HG02759 (cell line): ENCODE data around the gene HGFAC.

ENCODE experiments used
- ATAC-seq: cut with Tn5 transposase; IDR thresholded peaks from one replicate; pipeline ENCODE4 v1.9.1; 2021; ENCODE audit warnings: mild to moderate bottlenecking, moderate library complexity; ENCODE audit not compliant: unreplicated experiment

The HGFAC gene

GRCh38 chr4:3441501-3442459 is at the start of gene HGFAC:
TSS of gene HGFAC (plus strand) at chr4:3441968. CDS start at chr4:3442002, 34 bp downstream.
- ATAC-seq = no peak

- ATAC-seq = no peak
These were observed 49.4 kb upstream of the HGFAC start for GRCh38 chr4:3392321-3392720.

DNA sequence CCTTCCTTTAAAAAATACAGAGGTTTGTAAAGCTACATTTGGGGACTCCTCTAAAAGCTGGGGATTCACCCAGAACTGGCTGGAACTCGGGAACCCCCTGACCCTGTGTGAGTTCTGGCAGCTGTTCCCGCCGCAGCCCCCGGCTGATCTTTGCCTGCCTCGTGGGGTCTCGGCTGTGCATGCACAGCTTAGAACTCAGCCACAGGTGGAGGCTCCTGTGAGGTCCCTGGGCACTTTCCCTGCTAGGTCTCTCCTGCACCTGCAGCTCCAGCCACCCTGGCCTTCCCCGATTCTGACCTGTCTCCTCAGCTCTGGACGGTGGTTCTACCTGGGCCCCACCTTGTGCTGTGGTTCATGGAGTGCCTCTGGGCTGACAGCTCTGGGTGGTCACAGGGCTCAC is 48.6 kb upstream of the HGFAC start:
- no peak for ATAC-seq

DNA sequence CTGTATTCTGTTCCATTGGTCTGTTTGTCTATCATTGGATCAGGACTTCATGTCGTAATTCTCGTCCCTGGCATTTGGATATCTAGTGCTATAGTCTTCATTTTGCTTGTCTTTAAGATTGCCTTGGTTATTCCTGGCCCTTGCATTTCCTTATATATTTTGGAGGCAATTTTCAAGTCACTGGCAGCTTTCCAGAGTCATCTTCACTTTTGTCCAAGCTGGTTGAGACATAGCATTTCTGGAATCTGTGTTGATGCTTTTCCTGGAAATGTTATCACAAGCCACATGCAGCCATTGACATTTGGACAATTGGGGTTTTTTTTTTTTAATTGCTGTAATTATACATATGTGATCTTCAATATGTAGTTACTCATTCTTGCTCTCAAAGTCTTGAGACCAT is 45.2 kb upstream of the HGFAC start:
- no peak for ATAC-seq

DNA sequence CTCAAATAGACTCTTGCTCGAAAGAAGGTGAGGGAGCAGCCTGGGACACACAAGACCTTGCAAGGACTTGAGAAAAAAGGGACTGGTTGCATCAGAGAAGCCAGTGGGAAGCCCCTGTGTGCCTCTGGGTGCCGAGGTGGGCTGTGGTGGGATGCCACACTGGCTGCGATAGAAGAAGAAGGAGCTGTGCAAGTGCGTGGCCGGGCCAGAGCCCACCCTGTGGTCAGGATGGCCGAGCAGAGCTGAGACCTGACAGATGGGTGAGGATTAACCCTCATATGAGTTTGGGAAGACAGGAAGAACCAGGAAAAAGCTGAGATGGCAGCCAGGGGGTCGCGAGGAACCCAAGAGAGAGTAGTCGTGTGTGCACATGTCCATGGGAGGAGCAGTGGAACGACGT is 44.6 kb upstream of the HGFAC start:
- ATAC-seq = no peak

- no peak for ATAC-seq
These were observed 42.2 kb upstream of the HGFAC start for GRCh38 chr4:3399277-3400194.

DNA sequence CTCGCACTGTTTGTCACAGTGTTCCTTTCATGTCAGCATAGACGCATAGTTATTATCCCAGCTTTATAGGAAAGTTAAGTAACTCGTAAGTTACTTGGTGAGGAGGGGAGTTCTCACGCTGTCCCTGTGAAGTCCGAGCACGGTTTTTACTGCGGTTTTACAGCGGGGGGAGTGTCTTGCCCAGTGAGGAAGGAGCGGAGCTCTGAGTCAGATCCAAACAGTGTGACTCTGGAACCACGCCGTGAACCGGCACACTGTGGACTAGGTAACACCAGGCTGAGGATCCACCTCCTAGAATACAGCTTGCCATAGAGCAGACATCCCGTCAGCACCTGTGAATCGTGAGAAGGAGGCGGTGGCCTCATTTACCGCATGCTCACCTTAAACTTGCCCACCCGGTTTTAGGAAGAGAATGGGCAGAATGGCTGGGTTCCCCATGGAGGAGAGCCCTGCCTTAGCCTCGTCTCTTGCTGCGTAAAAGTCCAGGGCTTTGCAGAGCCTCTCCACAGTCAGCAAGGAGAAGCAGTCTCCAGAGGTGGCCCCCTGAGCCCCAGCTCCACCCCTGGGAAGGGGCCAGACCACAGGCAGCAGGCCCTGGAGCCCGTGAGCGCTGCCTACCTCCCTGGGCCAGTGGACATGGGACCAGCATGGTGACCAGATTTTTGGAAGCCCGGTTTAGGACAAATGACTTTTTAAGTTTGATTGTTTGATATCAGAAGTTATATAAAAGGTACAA is 40.2 kb upstream of the HGFAC start:
- ATAC-seq = no peak

DNA sequence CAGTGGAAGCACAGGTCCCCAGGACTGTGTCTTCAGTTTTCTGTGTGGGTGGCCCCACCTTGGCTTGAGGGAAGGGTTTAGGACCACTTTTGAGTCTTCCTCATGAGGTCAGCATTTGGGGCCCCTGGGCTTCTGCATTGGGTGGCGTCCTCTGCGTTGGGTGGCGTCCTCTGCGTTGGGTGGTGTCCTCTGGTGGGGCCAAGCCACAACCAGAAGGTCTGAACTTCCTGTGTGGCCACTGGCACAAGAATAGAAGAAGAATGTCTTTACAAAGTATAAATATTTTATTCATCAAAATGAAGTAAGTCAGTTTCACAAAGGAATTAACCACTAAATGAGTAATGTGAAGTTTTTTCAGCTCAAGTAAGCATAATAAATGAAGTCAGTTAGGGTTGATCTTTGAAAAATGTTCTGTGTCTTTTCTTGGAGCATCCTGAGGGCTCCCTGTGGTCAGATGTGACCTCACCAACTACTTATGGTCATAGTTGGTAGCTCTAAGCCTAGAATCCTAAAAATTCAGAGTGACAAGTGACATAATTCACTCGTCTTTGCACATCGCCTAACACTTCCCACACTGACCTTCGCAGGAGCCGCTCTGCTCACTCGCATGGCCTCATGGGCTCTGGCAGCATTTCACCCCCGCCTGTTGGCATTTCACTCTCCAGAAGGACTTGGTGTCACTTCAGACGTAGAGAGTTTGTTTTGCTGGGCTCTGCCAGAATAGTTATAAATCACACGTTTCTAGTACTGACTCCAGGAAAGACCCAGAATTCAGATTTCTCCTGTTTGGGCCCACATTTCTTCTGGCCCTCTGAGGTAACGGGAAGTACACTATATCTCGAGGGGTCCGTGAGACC is 39.0 kb upstream of the HGFAC start:
- ATAC-seq = no peak

GRCh38 chr4:3403348-3403906 is 38.3 kb upstream of the HGFAC start:
- ATAC-seq = no peak

- ATAC-seq = no peak
These were observed 37.2 kb upstream of the HGFAC start for GRCh38 chr4:3404546-3404945.

DNA sequence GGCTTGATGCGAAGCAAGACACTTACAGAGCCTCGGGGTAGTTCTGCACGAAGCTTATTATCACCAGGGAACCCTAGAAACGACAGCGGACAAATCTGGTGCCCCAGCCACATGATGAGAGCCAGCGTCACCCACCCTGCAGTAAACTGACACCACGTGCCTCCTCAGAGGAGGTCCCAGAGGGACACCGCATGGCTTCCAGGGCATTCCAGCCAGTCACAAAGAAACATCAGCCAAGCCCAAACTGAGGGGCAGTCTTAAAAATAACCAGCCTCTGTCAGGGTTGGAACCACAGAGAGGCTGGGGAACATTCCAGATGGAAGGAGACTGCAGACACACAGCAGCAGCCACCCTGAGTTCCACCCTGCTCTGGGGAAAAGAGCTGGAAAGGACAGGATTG is 36.6 kb upstream of the HGFAC start:
- no peak for ATAC-seq

- ATAC-seq = no peak
These were observed 35.7 kb upstream of the HGFAC start for GRCh38 chr4:3406021-3406420.

DNA sequence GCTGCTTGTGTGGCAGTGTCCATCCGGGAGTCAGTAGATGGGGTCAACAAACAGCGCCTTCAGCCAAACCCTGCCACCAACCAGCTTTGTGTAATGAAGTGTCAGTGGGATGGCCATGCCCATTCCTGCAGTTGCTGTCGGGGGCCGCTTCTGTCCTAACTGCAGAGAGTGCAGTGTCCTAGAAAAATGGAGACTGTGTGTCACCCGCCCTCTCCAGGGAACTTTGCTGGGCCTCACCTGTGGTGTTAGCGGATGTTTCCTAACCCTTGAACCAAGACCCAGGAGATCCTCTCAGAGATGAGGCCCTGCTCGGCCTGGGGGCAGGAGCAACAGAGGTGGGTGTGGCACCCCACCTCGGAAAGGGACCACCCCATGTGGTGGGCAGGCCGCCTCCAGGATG is 35.3 kb upstream of the HGFAC start:
- ATAC-seq = no peak

DNA sequence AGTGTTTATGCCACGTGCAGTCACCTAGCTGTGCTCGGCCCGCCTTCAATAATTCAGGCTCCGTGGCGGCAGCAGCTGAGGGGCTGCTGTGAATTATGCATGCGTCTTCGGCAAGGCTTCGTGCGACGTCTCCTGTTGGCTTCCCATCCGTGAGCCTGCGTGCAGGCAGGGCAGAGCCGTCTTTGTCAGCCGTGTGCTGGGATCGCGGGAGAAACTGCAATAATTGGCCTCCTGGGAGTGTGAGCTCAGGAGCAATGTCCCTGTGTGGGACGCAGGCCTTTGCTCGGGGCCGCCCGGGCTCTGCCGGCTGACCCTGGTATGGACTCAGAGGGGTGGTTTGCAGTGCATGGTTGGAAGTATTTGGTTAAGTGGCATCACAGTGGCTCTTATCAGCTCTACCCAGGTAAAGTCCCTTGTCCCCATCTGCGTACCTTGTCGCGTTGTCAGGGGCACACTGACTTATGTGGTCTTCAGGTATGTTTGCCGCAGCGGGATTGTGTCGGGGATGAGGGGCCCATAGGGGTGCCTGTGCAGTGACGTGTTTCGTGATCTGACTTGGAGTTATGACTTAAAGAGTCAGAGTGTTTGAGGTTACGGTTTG is 34.5 kb upstream of the HGFAC start:
- ATAC-seq = no peak

DNA sequence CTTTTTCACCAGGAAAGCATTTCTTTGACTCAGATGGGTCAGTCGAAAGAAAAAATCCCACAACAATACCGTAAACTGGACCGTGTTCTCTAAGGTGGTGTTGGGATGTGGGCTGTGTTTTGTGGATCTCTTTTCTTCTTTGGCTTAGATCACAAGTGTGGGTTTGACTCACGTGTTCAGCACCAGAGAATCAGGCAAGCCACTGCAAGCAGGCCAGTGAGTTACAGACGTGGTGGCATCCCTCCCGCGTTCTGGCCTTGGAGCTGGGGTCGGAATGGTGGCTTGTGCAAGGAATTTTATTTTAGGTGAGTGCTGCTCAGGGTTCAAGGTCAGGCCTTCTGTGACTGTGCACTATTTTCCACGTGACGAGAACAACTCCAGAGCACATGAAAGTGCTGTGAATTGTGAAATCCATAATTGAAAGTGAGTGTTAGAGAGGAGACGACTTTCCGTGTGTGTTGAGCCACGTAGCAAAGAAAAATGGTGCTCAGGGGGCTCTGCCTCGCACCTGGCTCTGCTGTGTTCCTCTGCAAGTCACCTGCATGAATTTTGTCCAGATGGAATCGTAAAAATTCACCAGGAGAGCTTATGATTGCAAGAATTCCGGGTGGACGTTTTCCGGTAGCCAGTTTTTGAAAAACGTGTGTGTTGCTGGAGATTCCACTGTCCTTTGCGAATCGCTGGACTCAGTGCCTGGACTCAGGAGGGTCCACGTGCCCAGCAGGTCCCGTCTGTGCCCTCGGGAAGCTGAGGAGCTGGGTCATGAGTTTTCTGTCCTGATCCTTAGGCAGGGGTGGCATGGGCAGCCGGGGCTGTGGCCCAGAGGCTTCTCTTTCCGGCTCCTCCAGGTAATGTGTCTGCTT is 33.6 kb upstream of the HGFAC start:
- no peak for ATAC-seq

DNA sequence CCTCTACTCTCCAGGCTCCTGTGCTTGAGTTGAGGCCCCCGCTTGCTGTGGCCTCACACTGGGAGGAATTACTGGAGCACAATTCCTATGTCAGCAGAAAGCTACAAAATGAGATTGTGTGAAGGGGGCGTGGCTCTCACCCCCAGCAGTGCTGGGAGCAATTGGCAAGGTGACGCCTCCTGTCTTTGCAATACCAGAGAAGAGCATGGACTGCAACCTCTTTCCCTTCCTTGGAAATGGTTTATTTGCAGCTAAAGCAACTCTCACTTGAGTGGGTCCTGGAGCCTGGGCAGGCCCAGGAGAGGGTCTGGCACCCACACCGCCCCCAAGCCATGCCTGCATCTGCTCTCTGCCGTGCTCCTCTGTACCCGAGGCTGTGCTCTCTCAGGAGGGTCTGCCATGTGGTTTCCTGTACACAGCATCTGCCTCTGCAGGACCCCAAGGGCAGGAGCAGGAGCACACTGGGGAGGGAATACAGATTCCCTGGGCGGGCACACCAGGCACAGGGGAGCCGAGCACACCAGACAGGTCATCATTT is 32.9 kb upstream of the HGFAC start:
- no peak for ATAC-seq

DNA sequence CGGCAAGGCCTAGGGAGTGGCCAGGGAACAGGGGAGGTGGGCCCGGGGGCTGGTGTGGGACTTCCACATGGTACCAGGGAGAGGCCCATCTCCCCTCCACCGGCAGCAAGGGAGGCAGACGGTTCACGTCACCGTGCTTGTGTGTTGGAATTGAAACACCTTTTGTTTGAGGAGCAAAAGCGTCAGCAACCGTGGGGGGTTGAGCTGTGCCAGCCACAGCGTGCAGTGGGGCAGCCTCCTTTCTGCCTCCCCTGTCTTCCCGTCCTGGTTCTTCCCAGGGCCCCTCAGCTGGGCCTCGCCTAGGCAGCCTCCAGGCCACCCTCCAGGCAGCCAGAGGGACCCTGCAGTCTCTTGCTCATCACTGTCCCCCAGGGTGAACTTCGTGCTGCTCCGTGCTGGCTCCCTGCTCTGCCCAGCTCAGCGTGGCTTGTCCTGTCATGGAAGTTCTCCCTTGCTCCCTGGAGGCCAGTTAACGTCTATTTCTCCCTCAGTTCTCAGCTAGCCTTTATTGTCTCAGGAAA is 32.1 kb upstream of the HGFAC start:
- ATAC-seq = no peak
